Loucy (cell line): ENCODE results near the gene MLEC.

Experiments
- H2AFZ ChIP-seq: fragments of 200-600 bp; sonication (generic); 2 replicates; pipeline ENCODE4 v1.6.0; 2016; ENCODE audit warnings: antibody characterized with exemption, mild to moderate bottlenecking, low read length, moderate library complexity
- H3F3A ChIP-seq: fragments of 200-600 bp; 2 replicates; pipeline ENCODE4 v1.6.0; 2016; ENCODE audit warnings: antibody characterized with exemption, low read depth, mild to moderate bottlenecking
- H3K27me3 ChIP-seq: fragments of 200-600 bp; sonication (generic); 2 replicates; pipeline ENCODE4 v1.6.1; 2014; ENCODE audit warnings: low read length, mild to moderate bottlenecking; ENCODE audit not compliant: insufficient read depth, poor library complexity, severe bottlenecking
- H3K36me3 ChIP-seq: fragments of 200-600 bp; sonication (generic); 2 replicates; pipeline ENCODE4 v1.6.1; 2016; ENCODE audit warnings: low read length; ENCODE audit not compliant: insufficient read depth
- H3K4me1 ChIP-seq: fragments of 200-600 bp; sonication (generic); 2 replicates; pipeline ENCODE4 v1.5.1; 2014; ENCODE audit warnings: low read length, mild to moderate bottlenecking; ENCODE audit not compliant: insufficient read depth, poor library complexity, severe bottlenecking
- H3K4me2 ChIP-seq: fragments of 200-600 bp; sonication (generic); 2 replicates; pipeline ENCODE4 v1.6.0; 2014; ENCODE audit warnings: antibody characterized with exemption, low read length, low read depth, mild to moderate bottlenecking; ENCODE audit not compliant: poor library complexity, severe bottlenecking
- H3K4me3 ChIP-seq: fragments of 200-600 bp; sonication (generic); 2 replicates; pipeline ENCODE4 v1.5.1; 2014; ENCODE audit warnings: low read length, mild to moderate bottlenecking, mixed read lengths; ENCODE audit not compliant: poor library complexity, severe bottlenecking
- H3K79me2 ChIP-seq: fragments of 200-600 bp; sonication (generic); 2 replicates; pipeline ENCODE4 v1.6.1; 2014; ENCODE audit warnings: low read length; ENCODE audit not compliant: insufficient read depth
- H3K9ac ChIP-seq: fragments of 200-600 bp; sonication (generic); 2 replicates; pipeline ENCODE4 v1.6.0; 2014; ENCODE audit warnings: mild to moderate bottlenecking, low read depth, low read length, moderate library complexity; ENCODE audit not compliant: poor library complexity, severe bottlenecking
- H3K9me2 ChIP-seq: fragments of 200-600 bp; sonication (generic); replicated peaks from 2 replicates; pipeline ENCODE4 v1.6.1; 2016; ENCODE audit warnings: low read depth, low read length, mixed read lengths
- H3K9me3 ChIP-seq: fragments of 200-600 bp; sonication (generic); 2 replicates; pipeline ENCODE4 v1.6.1; 2014; ENCODE audit warnings: mild to moderate bottlenecking, antibody characterized with exemption, low read length, low read depth; ENCODE audit not compliant: insufficient read depth
- H4K20me1 ChIP-seq: fragments of 200-600 bp; sonication (generic); 2 replicates; pipeline ENCODE4 v1.6.0; 2014; ENCODE audit warnings: antibody characterized with exemption, low read length, mild to moderate bottlenecking; ENCODE audit not compliant: insufficient read depth, poor library complexity, severe bottlenecking
- EZH2phosphoT487 ChIP-seq: fragments of 200-600 bp; IDR thresholded peaks from 2 replicates; pipeline ENCODE4 v1.6.1; 2018; ENCODE audit warnings: antibody characterized with exemption, mild to moderate bottlenecking, moderate library complexity, borderline replicate concordance
- TF ChIP-seq, protein P1 (sequence below): fragments of 200-600 bp; sonication (generic); conservative IDR thresholded peaks from 2 replicates; pipeline ENCODE4 v1.5.1; 2014; ENCODE audit warnings: mild to moderate bottlenecking, antibody characterized with exemption, low read length

MLEC gene

DNA sequence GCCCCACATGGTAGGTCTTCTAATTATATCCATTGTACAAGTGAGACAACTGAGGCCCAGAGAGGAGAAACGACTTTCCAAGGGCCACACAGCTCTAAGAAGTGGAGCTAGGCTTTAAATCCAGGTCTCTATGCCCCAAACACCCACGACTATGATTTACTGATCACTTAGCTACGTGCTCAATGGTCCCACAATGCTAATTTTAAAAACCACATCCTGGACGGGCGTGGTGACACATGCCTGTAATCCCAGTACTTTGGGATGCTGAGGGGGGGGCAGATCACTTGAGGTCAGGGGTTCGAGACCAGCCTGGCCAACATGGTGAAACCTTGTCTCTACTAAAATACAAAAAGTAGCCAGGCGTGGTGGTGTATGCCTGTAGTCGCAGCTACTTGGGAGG, 8.4 kb upstream of the MLEC start:
- Histone ChIP-seq H3F3A (peaks cover 5% of the 10 kb centered on the region), H3K79me2 (no peaks in the 10 kb centered on the region), H3K9me3 (no peaks in the 10 kb centered on the region), H3K4me3 (peak overlapping the region; percentile 40), H2AFZ (no peak overlapping the region), H3K36me3 (no peaks in the 10 kb centered on the region), H3K9me2 (no peaks in the 10 kb centered on the region), H3K27me3 (no peaks in the 10 kb centered on the region), H3K4me2 (peak overlapping the region; percentile 72), H3K4me1 (peaks cover 15% of the 10 kb centered on the region), H4K20me1 (no peaks in the 10 kb centered on the region), H3K9ac (peak overlapping the region; percentile 21)
- TF ChIP-seq EZH2phosphoT487, result no peak
- TF ChIP-seq, protein P1, sequence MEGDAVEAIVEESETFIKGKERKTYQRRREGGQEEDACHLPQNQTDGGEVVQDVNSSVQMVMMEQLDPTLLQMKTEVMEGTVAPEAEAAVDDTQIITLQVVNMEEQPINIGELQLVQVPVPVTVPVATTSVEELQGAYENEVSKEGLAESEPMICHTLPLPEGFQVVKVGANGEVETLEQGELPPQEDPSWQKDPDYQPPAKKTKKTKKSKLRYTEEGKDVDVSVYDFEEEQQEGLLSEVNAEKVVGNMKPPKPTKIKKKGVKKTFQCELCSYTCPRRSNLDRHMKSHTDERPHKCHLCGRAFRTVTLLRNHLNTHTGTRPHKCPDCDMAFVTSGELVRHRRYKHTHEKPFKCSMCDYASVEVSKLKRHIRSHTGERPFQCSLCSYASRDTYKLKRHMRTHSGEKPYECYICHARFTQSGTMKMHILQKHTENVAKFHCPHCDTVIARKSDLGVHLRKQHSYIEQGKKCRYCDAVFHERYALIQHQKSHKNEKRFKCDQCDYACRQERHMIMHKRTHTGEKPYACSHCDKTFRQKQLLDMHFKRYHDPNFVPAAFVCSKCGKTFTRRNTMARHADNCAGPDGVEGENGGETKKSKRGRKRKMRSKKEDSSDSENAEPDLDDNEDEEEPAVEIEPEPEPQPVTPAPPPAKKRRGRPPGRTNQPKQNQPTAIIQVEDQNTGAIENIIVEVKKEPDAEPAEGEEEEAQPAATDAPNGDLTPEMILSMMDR, result no peak

DNA sequence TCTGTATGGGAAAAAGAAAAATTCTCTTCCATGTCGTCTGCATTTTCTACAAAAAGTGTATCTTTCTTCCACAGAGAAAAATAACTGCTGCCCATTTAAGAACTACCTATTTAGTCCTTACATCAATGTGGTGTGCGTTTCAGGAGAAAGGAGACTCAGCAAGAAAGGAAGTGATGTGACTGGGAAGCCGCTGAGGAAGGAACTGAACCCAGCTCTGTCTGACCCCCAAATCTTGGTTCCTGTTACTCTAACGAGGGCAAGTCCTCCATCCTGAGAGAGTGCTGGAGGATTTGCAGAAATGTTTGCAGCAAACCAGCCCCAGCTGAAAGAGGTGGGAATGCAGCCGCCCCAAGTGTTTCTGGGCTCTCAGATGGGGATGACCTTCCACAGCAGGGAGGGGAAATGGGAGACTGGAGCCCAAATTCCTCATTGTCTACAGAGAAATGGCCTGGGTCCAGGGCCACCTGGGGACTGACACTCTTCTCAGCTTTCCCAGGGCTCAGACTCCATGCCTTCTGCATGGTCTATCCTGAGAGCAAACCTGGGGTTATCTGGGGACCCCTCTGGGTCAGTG, 6.7 kb upstream of the MLEC start:
- Histone ChIP-seq H3K4me1 (peaks cover 15% of the 10 kb centered on the region), H2AFZ (no peak overlapping the region), H3K36me3 (no peaks in the 10 kb centered on the region), H3K4me2 (no peak overlapping the region), H3F3A (peaks cover 9% of the 10 kb centered on the region), H3K9me3 (no peaks in the 10 kb centered on the region), H3K79me2 (no peaks in the 10 kb centered on the region), H4K20me1 (no peaks in the 10 kb centered on the region), H3K9ac (no peak overlapping the region), H3K9me2 (no peaks in the 10 kb centered on the region), H3K4me3 (no peak overlapping the region), H3K27me3 (no peaks in the 10 kb centered on the region)
- TF ChIP-seq, protein P1, result no peak
- TF ChIP-seq EZH2phosphoT487, result no peak

DNA sequence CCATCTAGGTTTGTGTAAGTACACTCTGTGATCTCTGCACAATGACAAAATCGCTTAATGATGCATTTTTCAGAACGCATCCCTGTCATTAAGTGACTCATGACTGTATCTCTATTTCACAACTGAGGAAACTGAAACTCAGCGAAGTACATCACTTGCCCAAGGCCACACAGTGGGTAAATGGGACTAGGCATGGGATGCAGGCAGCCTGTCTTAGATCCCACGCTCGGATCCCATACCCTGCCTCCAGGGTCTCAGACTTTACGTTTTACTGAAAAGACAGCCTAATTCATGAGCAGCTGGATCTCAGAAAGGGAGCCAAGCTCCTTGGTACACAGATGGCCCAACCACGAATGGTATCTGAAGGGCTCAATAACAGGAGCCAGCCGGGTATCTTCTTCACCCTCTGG, 2.4 kb upstream of the MLEC start:
- Histone ChIP-seq H3K4me3 (no peak overlapping the region), H3K9ac (no peak overlapping the region), H4K20me1 (peaks cover 21% of the 10 kb centered on the region), H3K36me3 (no peaks in the 10 kb centered on the region), H3K9me2 (no peaks in the 10 kb centered on the region), H3K79me2 (peaks cover 26% of the 10 kb centered on the region), H2AFZ (no peak overlapping the region), H3F3A (peaks cover 4% of the 10 kb centered on the region; the same call in 1 of the 2 replicates), H3K4me2 (no peak overlapping the region), H3K4me1 (peaks cover 24% of the 10 kb centered on the region), H3K9me3 (no peaks in the 10 kb centered on the region), H3K27me3 (no peaks in the 10 kb centered on the region)
- TF ChIP-seq EZH2phosphoT487, result no peak
- TF ChIP-seq, protein P1, result no peak
